IMR-90 (cell line): ENCODE data around the gene SLC22A24. TPM values are rescaled to one million over a fixed set of nuclear protein-coding genes. Genes with fewer than 3 reads are reported as not detected.

Experiments
- ATAC-seq: fragments of 200-7000 bp; cut with Tn5 transposase; 2 replicates; pipeline ENCODE4 v1.9.1; 2020; ENCODE audit warnings: low read depth, mild to moderate bottlenecking, moderate library complexity
- BruUV-seq: library from RNA; stranded (reverse); fragments of 400-500 nt; replicated peaks from 2 replicates; lab custom pipeline; 2021; lab: Mats Ljungman, UMichigan
- CTCF ChIA-PET: fragments of 300-600 bp; formaldehyde crosslinking; extraction: SDS; loops from one replicate; lab custom pipeline; 2021; ENCODE audit warnings: antibody characterized with exemption; lab: Yijun Ruan, JAX
- POLR2A ChIA-PET: fragments of 300-600 bp; sonication (Branson Sonifier 250); formaldehyde crosslinking; loops from one replicate; lab custom pipeline; 2022; ENCODE audit warnings: antibody characterized with exemption; ENCODE audit not compliant: unreplicated experiment; lab: Charles Lee
- DNase-seq: peaks from one replicate; pipeline ENCODE4 v3.0.0; 2013
- H2AFZ ChIP-seq: replicated peaks from 2 replicates; pipeline ENCODE3; 2013; ENCODE audit warnings: low read length, mild to moderate bottlenecking; ENCODE audit not compliant: poor library complexity
- H2AK5ac ChIP-seq: 2 replicates; pipeline ENCODE4 v1.6.1; 2013; ENCODE audit warnings: low read depth, low read length, inconsistent platforms
- H2AK9ac ChIP-seq: replicated peaks from 2 replicates; pipeline ENCODE3; 2013; ENCODE audit warnings: mild to moderate bottlenecking, low read depth, low read length, moderate library complexity; ENCODE audit not compliant: poor library complexity
- H2BK120ac ChIP-seq: 2 replicates; pipeline ENCODE4 v1.6.1; 2013; ENCODE audit warnings: low read depth, low read length, inconsistent platforms
- H2BK15ac ChIP-seq: 3 replicates; pipeline ENCODE4 v1.6.1; 2013; ENCODE audit warnings: low read depth, low read length, inconsistent platforms
- H2BK20ac ChIP-seq: 2 replicates; pipeline ENCODE4 v1.6.1; 2013; ENCODE audit warnings: low read depth, mild to moderate bottlenecking, inconsistent platforms, low read length, moderate library complexity
- H2BK5ac ChIP-seq: 2 replicates; pipeline ENCODE4 v1.6.1; 2013; ENCODE audit warnings: mild to moderate bottlenecking, low read depth, low read length, inconsistent platforms; ENCODE audit not compliant: poor library complexity, severe bottlenecking
- H3K14ac ChIP-seq: replicated peaks from 2 replicates; pipeline ENCODE4 v1.6.1; 2013; ENCODE audit warnings: low read depth, low read length, inconsistent platforms
- H3K18ac ChIP-seq: 2 replicates; pipeline ENCODE4 v1.6.1; 2013; ENCODE audit warnings: low read depth, low read length, control low read depth
- H3K23ac ChIP-seq: 2 replicates; pipeline ENCODE4 v1.6.1; 2013; ENCODE audit warnings: low read depth, low read length, inconsistent platforms
- H3K27ac ChIP-seq: 2 replicates; pipeline ENCODE4 v1.5.1; 2013; ENCODE audit warnings: mild to moderate bottlenecking, control low read depth, low read length; ENCODE audit not compliant: insufficient read depth
- H3K27me3 ChIP-seq: 2 replicates; pipeline ENCODE4 v1.6.1; 2013; ENCODE audit warnings: low read length; ENCODE audit not compliant: control insufficient read depth, insufficient read depth
- H3K36me3 ChIP-seq: 2 replicates; pipeline ENCODE4 v1.6.1; 2013; ENCODE audit warnings: low read length, mixed read lengths; ENCODE audit not compliant: control insufficient read depth, insufficient read depth
- H3K4ac ChIP-seq: 2 replicates; pipeline ENCODE4 v1.6.1; 2013; ENCODE audit warnings: low read depth, low read length, inconsistent platforms
- H3K4me1 ChIP-seq: 2 replicates; pipeline ENCODE4 v1.6.1; 2013; ENCODE audit warnings: low read length, mixed read lengths; ENCODE audit not compliant: control insufficient read depth, insufficient read depth
- H3K4me2 ChIP-seq: 2 replicates; pipeline ENCODE4 v1.6.1; 2013; ENCODE audit warnings: low read depth, mild to moderate bottlenecking, control low read depth, low read length, moderate library complexity
- H3K4me3 ChIP-seq: 2 replicates; pipeline ENCODE4 v1.5.1; 2013; ENCODE audit warnings: low read depth, mild to moderate bottlenecking, control low read depth, low read length, moderate library complexity; ENCODE audit not compliant: insufficient read depth
- H3K56ac ChIP-seq: 2 replicates; pipeline ENCODE4 v1.6.1; 2013; ENCODE audit warnings: low read length, inconsistent platforms; ENCODE audit not compliant: insufficient read depth; ENCODE audit errors: extremely low read depth
- H3K79me1 ChIP-seq, 2 experiments: 2 replicates each; pipeline ENCODE4 v1.6.1; 2013; ENCODE audit warnings: low read length in 2 of 2, inconsistent platforms in 1 of 2, low read depth in 1 of 2
- H3K9ac ChIP-seq: 2 replicates; pipeline ENCODE4 v1.6.1; 2013; ENCODE audit warnings: low read depth, low read length, control low read depth
- H3K9me1 ChIP-seq: 2 replicates; pipeline ENCODE4 v1.6.1; 2013; ENCODE audit warnings: low read length, inconsistent platforms; ENCODE audit not compliant: insufficient read depth
- H3K9me3 ChIP-seq: 2 replicates; pipeline ENCODE4 v1.6.1; 2013; ENCODE audit warnings: low read length; ENCODE audit not compliant: control insufficient read depth, insufficient read depth
- H4K20me1 ChIP-seq: 2 replicates; pipeline ENCODE4 v1.6.1; 2013; ENCODE audit warnings: low read length, inconsistent platforms; ENCODE audit not compliant: insufficient read depth
- H4K5ac ChIP-seq: 2 replicates; pipeline ENCODE4 v1.6.1; 2013; ENCODE audit warnings: mild to moderate bottlenecking, low read depth, low read length, control low read depth
- H4K8ac ChIP-seq, 2 experiments: 2 replicates each; pipeline ENCODE4 v1.6.1; 2013; ENCODE audit warnings: low read depth in 2 of 2, low read length in 2 of 2, control low read depth in 1 of 2, inconsistent platforms in 1 of 2
- H4K91ac ChIP-seq: 2 replicates; pipeline ENCODE4 v1.6.1; 2013; ENCODE audit warnings: low read depth, low read length, inconsistent platforms; ENCODE audit not compliant: insufficient read depth
- ELK1 ChIP-seq: fragments of 150-350 bp; IDR thresholded peaks from 2 replicates; pipeline ENCODE4 v1.6.1; 2016; ENCODE audit warnings: low read depth, mild to moderate bottlenecking, low read length, moderate library complexity, borderline replicate concordance
- FOS ChIP-seq: fragments of 150-350 bp; IDR thresholded peaks from 2 replicates; pipeline ENCODE4 v1.6.1; 2016; ENCODE audit warnings: low read depth, low read length
- MAFK ChIP-seq: IDR thresholded peaks from 2 replicates; pipeline ENCODE4 v1.6.1; 2012; ENCODE audit warnings: low read depth, low read length, improper control_type of control experiment
- MXI1 ChIP-seq: IDR thresholded peaks from 2 replicates; pipeline ENCODE4 v1.6.1; 2012; ENCODE audit warnings: low read depth, mild to moderate bottlenecking, low read length, moderate library complexity, borderline replicate concordance
- POLR2A ChIP-seq: IDR thresholded peaks from 2 replicates; pipeline ENCODE4 v1.6.1; 2012; ENCODE audit warnings: mild to moderate bottlenecking, low read depth, low read length
- USF2 ChIP-seq: fragments of 150-350 bp; IDR thresholded peaks from 2 replicates; pipeline ENCODE4 v1.6.1; 2017; ENCODE audit warnings: mild to moderate bottlenecking, antibody characterized with exemption, low read length, low read depth
- WGBS, 2 experiments: methylation state at CpG; one replicate each; pipeline versions ENCODE4 v1.1.5 to v1.1.7; 2013; ENCODE audit warnings: missing lambda C conversion rate in 2 of 2; ENCODE audit not compliant: insufficient read length in 1 of 2; ENCODE audit errors: extremely low coverage in 2 of 2; 5-methylcytosine and 5-hydroxymethylcytosine counted together
- dilution Hi-C: fragments of 300-500 bp; cut with HindIII; formaldehyde crosslinking; loops from one replicate; pipeline ENCODE4 v1.14.3; 2018; ENCODE audit warnings: low sequenced_read_pairs; ENCODE audit not compliant: unreplicated experiment
- in situ Hi-C: fragments of 300-500 bp; cut with MboI; formaldehyde crosslinking; loops from 3 replicates; pipeline ENCODE4 v1.14.3; 2019; ENCODE audit warnings: low sequenced_read_pairs, inconsistent platforms, mixed read lengths
- intact Hi-C: fragments of 100-400 bp; cut with micrococcal nuclease; formaldehyde crosslinking; loops from 2 replicates; pipeline ENCODE4 v1.10.0; 2022
- polyA plus RNA-seq, 3 experiments: library from polyadenylated mRNA; depleted of rRNA; stranded (reverse); fragments of >200 nt; gene quantifications; 2 replicates each; pipeline ENCODE4 v1.2.3, GENCODE V29; 2012; ENCODE audit warnings: low replicate concordance in 1 of 3
- total RNA-seq: library from RNA; depleted of rRNA; stranded (reverse); fragments of >200 nt; gene quantifications from 2 replicates; pipeline ENCODE4 v1.2.3, GENCODE V29; 2012

SLC22A24 gene
- total and polyA plus RNA-seq, 2 of the 4 experiments (the other 2 are of a cell fraction): not detected

- BruUV-seq: no TSS peak
- Histone ChIP-seq H3K9me3 (no peaks in the 10 kb centered on the region), H2AK9ac (no peak overlapping the region), H2AFZ (no peak overlapping the region), H3K14ac (no peak overlapping the region), H3K18ac (no peak overlapping the region), H3K9ac (no peak overlapping the region), H3K79me1 (no peaks in the 10 kb centered on the region), H3K4ac (no peak overlapping the region), H2AK5ac (no peak overlapping the region), H3K27me3 (no peaks in the 10 kb centered on the region), H3K27ac (no peak overlapping the region), H2BK15ac (no peak overlapping the region), H4K8ac (no peak overlapping the region), H3K4me2 (no peak overlapping the region), H4K20me1 (no peaks in the 10 kb centered on the region), H3K9me1 (no peaks in the 10 kb centered on the region), H3K56ac (no peak overlapping the region), H3K4me3 (no peak overlapping the region), H3K4me1 (no peaks in the 10 kb centered on the region), H4K91ac (no peak overlapping the region), H3K23ac (no peak overlapping the region), H2BK5ac (no peak overlapping the region), H3K36me3 (no peaks in the 10 kb centered on the region), H2BK120ac (no peak overlapping the region), H2BK20ac (no peak overlapping the region), H4K5ac (no peak overlapping the region)
- TF ChIP-seq MAFK (no peak), FOS (no peak), USF2 (no peak), ELK1 (no peak), MXI1 (no peak), POLR2A (no peak)
- in situ Hi-C loops: no loop called here
- dilution Hi-C loops: no loop called here
- ChIA-PET POLR2A (no interaction called here), CTCF (no interaction called here)
- DNase-seq (no peak), ATAC-seq (no peak)
- no CpG with 5 or more reads among the region's 2 CpGs for WGBS, 2 experiments
- intact Hi-C loops: no loop called here
Observed at GRCh38 chr11:63146581-63146980, 2.6 kb upstream of the SLC22A24 start.
